Upper lobe of left lung (tissue), 6 donors: ENCODE data around the gene S100Z. TPM values are rescaled to one million over a fixed set of nuclear protein-coding genes. Genes with fewer than 3 reads are reported as not detected.
"Not testable (repeated sequence)": the region's sequence is repeated elsewhere in the genome, so short reads cannot be mapped to it uniquely, and the experiment has no call there.

ENCODE experiments used
- ATAC-seq, 2 donors: fragments of 200-7000 bp; cut with Tn5 transposase; one replicate each; pipeline ENCODE4 v1.9.1; 2022; ENCODE audit warnings: mild to moderate bottlenecking in 2 of 2, moderate library complexity in 2 of 2; ENCODE audit not compliant: low FRiP score in 2 of 2
- DNase-seq, 2 donors: peaks; one replicate each; pipeline ENCODE4 v3.0.0-alpha.2; 2019 to 2020
- H3K27ac ChIP-seq, 4 donors: fragments of 200-600 bp; sonication (generic); one replicate each; pipeline ENCODE4 v1.5.1; 2016 to 2019
- H3K27me3 ChIP-seq, 4 donors: fragments of 200-600 bp; sonication (generic); one replicate each; pipeline ENCODE4 v1.5.1; 2017 to 2019
- H3K36me3 ChIP-seq, 4 donors: fragments of 200-600 bp; sonication (generic); one replicate each; pipeline ENCODE4 v1.5.1; 2016 to 2019
- H3K4me1 ChIP-seq, 4 donors: fragments of 200-600 bp; sonication (generic); one replicate each; pipeline ENCODE4 v1.5.1; 2018 to 2019
- H3K4me3 ChIP-seq, 4 donors: fragments of 200-600 bp; sonication (generic); one replicate each; pipeline ENCODE4 v1.5.1; 2017 to 2019; ENCODE audit warnings: mild to moderate bottlenecking in 2 of 4, moderate library complexity in 1 of 4
- H3K9me3 ChIP-seq, 4 donors: fragments of 200-600 bp; sonication (generic); one replicate each; pipeline ENCODE4 v1.5.1; 2018 to 2019
- CTCF ChIP-seq, 6 experiments: fragments of 450-650 bp in 4 of 6; fragments of 200-600 bp in 2 of 6; sonication (generic) in 2 of 6; IDR thresholded peaks; one replicate each; pipeline ENCODE4 v1.5.1; 2016 to 2019; ENCODE audit warnings: antibody characterized with exemption in 6 of 6
- EP300 ChIP-seq, 4 donors: sonication (generic); formaldehyde crosslinking; IDR thresholded peaks; one replicate each; pipeline ENCODE4 v1.5.1; 2017; ENCODE audit warnings: antibody characterized with exemption in 4 of 4, control low read depth in 2 of 4
- POLR2A ChIP-seq, 4 donors: fragments of 450-650 bp; IDR thresholded peaks; one replicate each; pipeline ENCODE4 v1.5.1; 2016 to 2017; ENCODE audit warnings: antibody characterized with exemption in 4 of 4, mild to moderate bottlenecking in 2 of 4
- POLR2AphosphoS5 ChIP-seq, 2 donors: sonication (generic); formaldehyde crosslinking; IDR thresholded peaks; one replicate each; pipeline ENCODE4 v1.5.1; 2017; ENCODE audit warnings: antibody characterized with exemption in 2 of 2
- WGBS, 2 donors: methylation state at CpG; one replicate each; pipeline ENCODE4 v1.1.5; 2017 to 2018; 5-methylcytosine and 5-hydroxymethylcytosine counted together
- total RNA-seq, 6 donors: library from RNA; depleted of rRNA in 4 of 6; stranded (reverse); fragments of >200 nt in 4 of 6; gene quantifications; one replicate each; pipeline versions ENCODE4 v1.1.0 to v1.2.1, GENCODE V29; 2016 to 2021
- donor health status: DM: no; HTN: no; CAD: no; lungs with moderate emphysema.
- donor health status: DM: no; HTN: yes; CAD: no; lungs with severe emphysema.

The S100Z gene
- total RNA-seq, 6 donors from 2014 or later, result 0.37 to 2.1 (median 0.82) TPM; not detected in 2

- TF ChIP-seq POLR2AphosphoS5 (IDR thresholded peaks at IDR 0.05) (no peak), POLR2A (IDR thresholded peaks at IDR 0.05) (no peak), CTCF (IDR thresholded peaks at IDR 0.05) (no peak), EP300 (IDR thresholded peaks at IDR 0.05) (no peak)
- Histone ChIP-seq H3K4me3 (no peak overlapping the region), H3K4me1 (no peaks in the 10 kb centered on the region), H3K27ac (no peak overlapping the region), H3K9me3 (no peaks in the 10 kb centered on the region), H3K36me3 (no peaks in the 10 kb centered on the region), H3K27me3 (no peaks in the 10 kb centered on the region)
- WGBS, 2 donors, result 90 to 99% methylated on average over 7 of the region's 7 CpGs
- DNase-seq (no peak), ATAC-seq (no peak)
Measured at GRCh38 chr5:76908166-76908565, 58.4 kb downstream of the S100Z start.

- not testable (repeated sequence) for H3K36me3 ChIP-seq, H3K9me3 ChIP-seq, H3K27me3 ChIP-seq, H3K27ac ChIP-seq, ATAC-seq, H3K4me3 ChIP-seq, H3K4me1 ChIP-seq, DNase-seq
- 86 to 91% methylated on average over 9 of the region's 9 CpGs for WGBS, 2 donors
Measured at GRCh38 chr5:76910344-76910933, 60.6 kb downstream of the S100Z start.

GRCh38 chr5:76914671-76915070, 64.9 kb downstream of the S100Z start:
- not testable (repeated sequence) for DNase-seq, H3K36me3 ChIP-seq, H3K27me3 ChIP-seq, ATAC-seq, H3K9me3 ChIP-seq, H3K27ac ChIP-seq, H3K4me3 ChIP-seq, H3K4me1 ChIP-seq
- WGBS, 2 donors, result 80 to 86% methylated on average over 14 of the region's 14 CpGs

- Histone ChIP-seq H3K4me3 (no peak overlapping the region), H3K27ac (no peak overlapping the region), H3K27me3 (no peaks in the 10 kb centered on the region), H3K36me3 (no peaks in the 10 kb centered on the region), H3K9me3 (no peaks in the 10 kb centered on the region), H3K4me1 (no peaks in the 10 kb centered on the region)
- no peak for TF ChIP-seq CTCF (IDR thresholded peaks at IDR 0.05)
- TF ChIP-seq EP300 (IDR thresholded peaks at IDR 0.05), result no peak
- TF ChIP-seq POLR2AphosphoS5 (IDR thresholded peaks at IDR 0.05), result no peak
- TF ChIP-seq POLR2A (IDR thresholded peaks at IDR 0.05), result no peak
- no peak for ATAC-seq
- DNase-seq, result no peak
- 88 to 90% methylated on average over 3 of the region's 3 CpGs for WGBS, 2 donors
Measured at GRCh38 chr5:76918539-76918938, 68.7 kb downstream of the S100Z start.

GRCh38 chr5:76920491-76920890, 70.7 kb downstream of the S100Z start:
- DNase-seq (no peak), ATAC-seq (no peak)
- no peak overlapping the region for H3K4me3 ChIP-seq
- 53 to 57% methylated on average over 4 of the region's 4 CpGs for WGBS, 2 donors
- H3K27ac ChIP-seq, result no peak overlapping the region
- no peak for TF ChIP-seq CTCF (IDR thresholded peaks at IDR 0.05)
- no peak for TF ChIP-seq EP300 (IDR thresholded peaks at IDR 0.05)
- TF ChIP-seq POLR2AphosphoS5 (IDR thresholded peaks at IDR 0.05), result no peak
- no peak for TF ChIP-seq POLR2A (IDR thresholded peaks at IDR 0.05)
- no peaks in the 10 kb centered on the region for H3K4me1 ChIP-seq
- no peaks in the 10 kb centered on the region for H3K9me3 ChIP-seq
- H3K27me3 ChIP-seq, result no peaks in the 10 kb centered on the region
- no peaks in the 10 kb centered on the region for H3K36me3 ChIP-seq

GRCh38 chr5:76926329-76927105, 76.7 kb downstream of the S100Z start:
- TF ChIP-seq POLR2AphosphoS5 (IDR thresholded peaks at IDR 0.05) (no peak), EP300 (IDR thresholded peaks at IDR 0.05) (no peak), CTCF (IDR thresholded peaks at IDR 0.05) (no peak), POLR2A (IDR thresholded peaks at IDR 0.05) (no peak)
- Histone ChIP-seq H3K4me1 (no peaks in the 10 kb centered on the region), H3K9me3 (no peaks in the 10 kb centered on the region), H3K27me3 (no peaks in the 10 kb centered on the region), H3K4me3 (no peak overlapping the region), H3K36me3 (no peaks in the 10 kb centered on the region), H3K27ac (no peak overlapping the region)
- DNase-seq (no peak), ATAC-seq (no peak)
- 49 to 53% methylated on average over 6 of the region's 6 CpGs for WGBS, 2 donors
